Coronary artery (tissue), 2 donors: ENCODE measurements around the gene SLC25A20.

Experiments used
- DNase-seq: peaks from one replicate; pipeline ENCODE4 v3.0.0-alpha.2; 2017; ENCODE audit warnings: low spot score
- H3K27ac ChIP-seq, 2 donors: fragments of 200-600 bp; sonication (generic); one replicate each; pipeline ENCODE4 v1.5.1; 2016 to 2019
- H3K4me3 ChIP-seq: fragments of 200-600 bp; sonication (generic); 2 replicates; pipeline ENCODE4 v1.5.1; 2016; ENCODE audit warnings: mild to moderate bottlenecking, moderate library complexity
- TF ChIP-seq, protein P1 (sequence below): fragments of 200-600 bp; sonication (generic); IDR thresholded peaks from one replicate; pipeline ENCODE4 v1.5.1; 2019; ENCODE audit warnings: antibody characterized with exemption

Gene SLC25A20

DNA sequence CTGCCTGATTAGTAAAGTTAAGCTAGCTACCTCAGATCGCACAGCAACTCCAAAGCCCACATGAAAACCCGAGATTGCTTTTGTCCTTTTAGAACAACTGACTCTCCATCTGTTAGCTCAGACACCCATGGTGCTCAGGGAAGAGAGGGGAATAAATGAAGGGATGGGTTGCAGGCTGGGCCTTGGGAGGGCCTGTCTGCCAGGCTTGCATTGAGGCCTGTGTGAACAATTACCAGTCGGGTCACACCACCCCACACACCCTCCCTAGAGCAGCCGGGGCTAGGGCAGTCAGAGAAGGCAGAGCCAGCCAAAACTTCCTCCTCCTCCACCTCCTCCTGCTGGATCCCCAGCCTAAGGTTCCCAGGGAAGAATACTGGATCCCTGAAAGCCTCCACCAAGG, 42.2 kb downstream of the SLC25A20 start:
- H3K4me3 ChIP-seq = no peak overlapping the region
- DNase-seq = no peak
- TF ChIP-seq, protein P1, sequence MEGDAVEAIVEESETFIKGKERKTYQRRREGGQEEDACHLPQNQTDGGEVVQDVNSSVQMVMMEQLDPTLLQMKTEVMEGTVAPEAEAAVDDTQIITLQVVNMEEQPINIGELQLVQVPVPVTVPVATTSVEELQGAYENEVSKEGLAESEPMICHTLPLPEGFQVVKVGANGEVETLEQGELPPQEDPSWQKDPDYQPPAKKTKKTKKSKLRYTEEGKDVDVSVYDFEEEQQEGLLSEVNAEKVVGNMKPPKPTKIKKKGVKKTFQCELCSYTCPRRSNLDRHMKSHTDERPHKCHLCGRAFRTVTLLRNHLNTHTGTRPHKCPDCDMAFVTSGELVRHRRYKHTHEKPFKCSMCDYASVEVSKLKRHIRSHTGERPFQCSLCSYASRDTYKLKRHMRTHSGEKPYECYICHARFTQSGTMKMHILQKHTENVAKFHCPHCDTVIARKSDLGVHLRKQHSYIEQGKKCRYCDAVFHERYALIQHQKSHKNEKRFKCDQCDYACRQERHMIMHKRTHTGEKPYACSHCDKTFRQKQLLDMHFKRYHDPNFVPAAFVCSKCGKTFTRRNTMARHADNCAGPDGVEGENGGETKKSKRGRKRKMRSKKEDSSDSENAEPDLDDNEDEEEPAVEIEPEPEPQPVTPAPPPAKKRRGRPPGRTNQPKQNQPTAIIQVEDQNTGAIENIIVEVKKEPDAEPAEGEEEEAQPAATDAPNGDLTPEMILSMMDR = no peak
- no peak overlapping the region for H3K27ac ChIP-seq

DNA sequence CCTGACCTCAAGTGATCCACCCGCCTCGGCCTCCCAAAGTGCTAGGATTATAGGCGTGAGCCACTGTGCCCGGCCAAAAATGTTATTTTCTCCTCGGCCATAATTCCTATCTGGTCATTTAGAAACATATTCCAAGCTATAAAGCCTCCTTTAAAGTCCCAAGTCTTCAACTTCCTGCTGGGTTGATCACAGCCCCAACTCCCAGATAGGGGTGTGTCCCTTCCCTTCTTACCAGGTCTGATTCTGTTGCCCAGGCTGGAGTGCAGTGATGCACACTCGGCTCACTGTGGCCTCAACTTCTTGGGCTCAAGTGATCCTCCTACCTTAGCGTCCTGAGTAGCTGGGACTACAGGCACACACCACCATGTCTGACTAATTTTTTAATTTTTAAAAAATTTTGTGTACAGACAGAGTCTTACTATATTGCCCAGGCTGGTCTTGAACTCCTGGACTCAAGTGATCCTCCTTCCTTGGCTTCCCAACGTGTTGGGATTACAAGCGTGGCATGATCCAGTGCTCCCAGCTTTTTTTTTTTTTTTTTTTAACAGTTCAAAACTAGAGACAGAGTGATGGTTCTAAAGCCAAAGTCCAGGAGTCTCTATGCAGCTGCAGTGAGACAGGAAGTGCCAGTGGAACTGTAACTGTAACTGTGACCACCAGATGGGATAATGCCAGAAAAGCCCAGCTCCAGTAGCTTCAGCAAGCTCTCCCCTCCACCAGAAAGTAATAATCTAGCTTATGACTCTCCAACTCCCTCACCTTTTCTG, 42.8 kb downstream of the SLC25A20 start:
- DNase-seq = no peak
- no peak overlapping the region for H3K4me3 ChIP-seq
- TF ChIP-seq, protein P1 = no peak
- H3K27ac ChIP-seq = no peak overlapping the region

DNA sequence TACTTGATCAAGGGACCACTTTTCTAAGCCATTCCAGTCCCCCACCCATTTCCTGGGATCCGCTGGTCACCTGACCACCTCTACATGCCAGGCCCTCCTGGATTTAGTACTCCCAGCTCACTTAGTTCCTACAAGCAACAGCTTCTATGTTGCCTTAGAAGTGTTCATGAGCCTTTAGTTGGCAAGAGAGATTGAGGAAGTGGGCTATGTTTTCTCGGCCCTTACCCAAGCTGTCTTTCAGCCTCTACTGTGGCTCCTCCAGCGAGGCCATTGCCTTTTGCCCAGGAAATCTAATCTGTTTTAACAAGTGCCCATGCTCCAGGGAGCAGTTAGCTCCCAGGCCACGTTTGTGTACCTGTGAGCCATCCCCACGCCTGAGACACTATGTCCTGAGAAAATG, 46.5 kb downstream of the SLC25A20 start:
- DNase-seq = no peak
- TF ChIP-seq, protein P1 = no peak
- Histone ChIP-seq H3K27ac (no peak overlapping the region), H3K4me3 (no peak overlapping the region)

DNA sequence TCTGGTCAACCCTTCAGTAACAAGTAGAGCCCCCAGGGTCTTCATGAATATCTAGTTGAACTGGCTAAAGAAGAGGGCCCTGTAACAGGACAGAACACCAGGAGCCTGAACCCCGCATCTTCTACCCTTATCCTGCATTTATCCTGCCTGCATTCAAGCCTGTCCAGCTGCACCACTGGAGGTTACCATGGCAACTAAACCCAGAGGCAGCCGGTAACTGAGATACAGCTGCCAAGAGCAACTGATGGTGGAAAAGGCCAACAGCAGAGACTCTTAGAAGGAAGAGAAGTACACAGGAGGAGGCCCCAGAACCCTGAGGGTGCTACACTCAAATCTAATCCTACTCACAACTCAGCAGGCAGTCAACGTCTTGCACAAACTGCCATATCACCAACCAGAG, 47.3 kb downstream of the SLC25A20 start:
- no peak for DNase-seq
- H3K27ac ChIP-seq = no peak overlapping the region
- TF ChIP-seq, protein P1 = no peak
- H3K4me3 ChIP-seq = no peak overlapping the region

DNA sequence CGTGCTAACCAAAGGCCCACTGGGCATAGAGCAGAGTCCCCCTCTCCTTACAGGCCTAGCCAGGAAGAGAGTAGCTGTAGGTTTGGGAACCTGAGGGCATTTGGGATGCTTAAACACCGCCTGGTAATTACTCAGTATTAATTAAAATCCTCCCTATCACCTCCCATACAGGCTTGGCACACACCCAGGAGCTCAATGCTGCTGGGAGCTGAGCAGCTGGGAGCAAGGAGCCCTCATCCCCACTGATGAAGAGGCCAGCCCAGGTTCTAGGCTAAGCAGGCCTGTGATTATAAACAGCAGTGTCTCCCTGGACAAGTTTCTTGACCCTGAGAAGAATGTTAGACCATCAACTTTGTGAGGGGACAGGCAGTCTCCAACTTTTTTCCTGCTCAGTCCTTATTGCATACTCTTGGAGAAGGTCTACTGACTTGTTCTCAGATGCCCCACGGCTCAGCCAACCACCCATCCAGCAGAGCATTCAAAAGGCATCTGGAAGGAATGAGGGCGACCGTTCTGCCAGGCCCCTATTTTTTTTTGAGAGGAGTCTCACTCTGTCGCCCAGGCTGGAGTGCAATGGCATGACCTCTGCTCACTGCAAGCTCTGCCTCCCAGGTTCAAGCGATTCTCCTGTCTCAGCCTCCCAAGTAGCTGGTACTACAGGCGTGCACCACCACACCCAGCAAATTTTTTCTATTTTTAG, 49.7 kb downstream of the SLC25A20 start:
- no peak for DNase-seq
- no peak overlapping the region for H3K4me3 ChIP-seq
- H3K27ac ChIP-seq = peak overlapping the region in 1 of 2 donors; percentile 78
- TF ChIP-seq, protein P1 = no peak

DNA sequence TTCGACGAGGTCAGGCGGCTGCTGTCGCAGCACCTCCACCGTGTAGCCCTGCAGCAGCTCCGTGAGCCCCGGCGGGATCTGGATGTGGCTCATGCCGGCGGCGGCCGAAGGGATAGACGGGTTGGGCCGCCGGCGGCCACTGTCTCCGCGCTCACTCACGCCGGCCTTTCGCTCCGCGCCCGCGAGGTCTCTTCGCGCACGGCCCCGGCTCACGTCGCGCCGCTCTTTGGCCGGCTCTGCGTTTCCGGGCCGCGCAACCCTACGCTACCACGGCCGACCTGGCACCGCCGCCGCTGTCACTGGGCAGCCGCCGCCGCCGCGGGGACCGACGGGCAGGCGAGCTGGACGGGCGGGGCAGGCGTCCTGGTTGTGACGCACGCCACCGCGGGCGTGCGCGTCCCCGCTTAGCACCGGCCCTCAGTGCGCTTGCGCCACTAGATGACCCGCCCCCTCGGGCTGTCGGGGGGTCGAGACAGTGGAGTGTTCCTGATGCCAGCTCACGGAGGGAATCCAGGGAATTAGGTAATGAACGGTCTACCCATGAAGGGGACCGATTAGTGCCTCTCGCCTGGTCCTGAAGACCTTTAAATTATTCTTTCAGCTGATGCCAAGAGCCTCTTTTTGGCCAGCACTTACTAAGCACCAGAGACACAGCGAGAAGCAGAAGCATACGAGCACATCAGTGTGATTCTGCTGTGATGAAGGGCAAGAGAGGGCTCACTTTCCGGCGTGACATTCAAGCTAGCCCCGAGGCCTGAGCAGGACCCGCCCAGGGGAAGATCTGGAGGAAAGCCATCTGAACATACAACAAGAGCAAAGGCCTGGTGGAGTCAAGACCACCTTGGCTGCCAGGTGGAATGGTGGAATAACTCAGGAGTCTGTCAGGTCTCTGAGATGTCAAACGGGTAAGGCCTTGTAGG, 50.9 kb downstream of the SLC25A20 start, which contains the start of gene PRKAR2A:
Gene PRKAR2A (minus strand): TSS at position 371 of the 920 bp plus-strand sequence. CDS start 278 bp downstream, at position 93.
- DNase-seq = peak; percentile 92
- H3K27ac ChIP-seq = peak within 1 kb of the TSS; percentile 78 to 94
- H3K4me3 ChIP-seq = peak within 1 kb of the TSS; percentile 80
- TF ChIP-seq, protein P1 = no peak
